Lower lobe of right lung (tissue), 2 donors: ENCODE measurements around the gene TLE7. TPM values are rescaled to one million over a fixed set of nuclear protein-coding genes. Genes with fewer than 3 reads are reported as not detected.

ENCODE experiments used
- ATAC-seq, 2 donors: fragments of 200-7000 bp; cut with Tn5 transposase; one replicate each; pipeline ENCODE4 v1.9.1; 2020 to 2022; ENCODE audit warnings: mild to moderate bottlenecking in 2 of 2, moderate library complexity in 2 of 2
- DNase-seq: peaks from one replicate; pipeline ENCODE4 v3.0.0-alpha.2; 2020
- H3K27ac ChIP-seq: fragments of 200-600 bp; one replicate; pipeline ENCODE4 v1.8.0; 2022
- H3K27me3 ChIP-seq: fragments of 200-600 bp; one replicate; pipeline ENCODE4 v1.8.0; 2022; ENCODE audit warnings: low read depth
- H3K36me3 ChIP-seq: fragments of 200-600 bp; one replicate; pipeline ENCODE4 v1.8.0; 2022; ENCODE audit warnings: mild to moderate bottlenecking
- H3K4me1 ChIP-seq: fragments of 200-600 bp; one replicate; pipeline ENCODE4 v1.8.0; 2022
- H3K4me3 ChIP-seq: fragments of 200-600 bp; one replicate; pipeline ENCODE4 v1.8.0; 2022; ENCODE audit warnings: mild to moderate bottlenecking
- H3K9me3 ChIP-seq: fragments of 200-600 bp; one replicate; pipeline ENCODE4 v1.8.0; 2022
- CTCF ChIP-seq: fragments of 200-600 bp; IDR thresholded peaks from one replicate; pipeline ENCODE4 v1.8.0; 2022; ENCODE audit warnings: antibody characterized with exemption, mild to moderate bottlenecking
- intact Hi-C: fragments of 100-400 bp; cut with DNase I; formaldehyde crosslinking; loops from one replicate; pipeline ENCODE4 v1.11.0; 2022
- long read RNA-seq: library from polyadenylated mRNA; unstranded; transcript quantifications from one replicate; pipeline ENCODE4 v2.0.0, GENCODE V29; 2021
- total RNA-seq: library from RNA; stranded (reverse); fragmentation: NEBNext Ultra II Directional; extraction: Animal tissue kit (Norgen Biotek cat#: 25700); gene quantifications from one replicate; pipeline ENCODE4 v1.2.1, GENCODE V29; 2021
- donor health status: DM: no; HTN: yes; CAD: no; lungs with severe emphysema.

TLE7 gene
- total RNA-seq: not detected
- long read RNA-seq: 0 reads

- TF ChIP-seq CTCF: no peak
- Histone ChIP-seq H3K4me3 (no peak within 1 kb of the TSS), H3K27me3 (no peaks in the 10 kb centered on the region), H3K36me3 (no peaks in the 10 kb centered on the region), H3K9me3 (peaks cover 36% of the 10 kb centered on the region), H3K4me1 (no peaks in the 10 kb centered on the region), H3K27ac (no peak within 1 kb of the TSS)
- peak in 1 of 2 donors; percentile 12 for ATAC-seq
- DNase-seq: no peak
- intact Hi-C loops: no loop called here
Observed at GRCh38 chr16:71442051-71442440, at the start of gene TLE7. Gene TLE7, minus strand, starts transcription at chr16:71442054. Its CDS starts 8,730 bp downstream, at chr16:71433324.

- ATAC-seq (no peak), DNase-seq (no peak)
- no peaks in the 10 kb centered on the region for H3K36me3 ChIP-seq
- no peaks in the 10 kb centered on the region for H3K27me3 ChIP-seq
- H3K27ac ChIP-seq: no peak overlapping the region
- no peaks in the 10 kb centered on the region for H3K4me1 ChIP-seq
- no peak for TF ChIP-seq CTCF
- no peak overlapping the region for H3K4me3 ChIP-seq
- no peaks in the 10 kb centered on the region for H3K9me3 ChIP-seq
- intact Hi-C loops: loop anchor here (10.0 kb wide), 1 partner anchor 76 kb away; no protein-coding TSS in a partner anchor
Observed at GRCh38 chr16:71491054-71491453, 49.2 kb upstream of the TLE7 start.

- no peak for ATAC-seq
- intact Hi-C loops: loop anchor here (10.0 kb wide), 1 partner anchor 76 kb away; no protein-coding TSS in a partner anchor
- Histone ChIP-seq H3K36me3 (no peaks in the 10 kb centered on the region), H3K4me1 (no peaks in the 10 kb centered on the region), H3K9me3 (no peaks in the 10 kb centered on the region), H3K27me3 (no peaks in the 10 kb centered on the region), H3K4me3 (no peak overlapping the region), H3K27ac (no peak overlapping the region)
- DNase-seq: no peak
- TF ChIP-seq CTCF: no peak
Observed at GRCh38 chr16:71490361-71490760, 48.5 kb upstream of the TLE7 start.

GRCh38 chr16:71489122-71489521 lies 47.3 kb upstream of the TLE7 start, which contains the start of gene ZNF19:
Gene ZNF19, minus strand, starts transcription at chr16:71489324. Its CDS starts 7,210 bp downstream, at chr16:71482114.
- ATAC-seq: no peak
- intact Hi-C loops: no loop called here
- no peak for TF ChIP-seq CTCF
- H3K36me3 ChIP-seq: no peaks in the 10 kb centered on the region
- no peak for DNase-seq
- H3K27ac ChIP-seq: no peak within 1 kb of the TSS
- no peaks in the 10 kb centered on the region for H3K27me3 ChIP-seq
- H3K9me3 ChIP-seq: no peaks in the 10 kb centered on the region
- H3K4me1 ChIP-seq: peaks cover 5% of the 10 kb centered on the region
- H3K4me3 ChIP-seq: no peak within 1 kb of the TSS

GRCh38 chr16:71484006-71484893 lies 42.4 kb upstream of the TLE7 start:
- ATAC-seq: peak; percentile 98 to 99
- H3K9me3 ChIP-seq: no peaks in the 10 kb centered on the region
- TF ChIP-seq CTCF: no peak

More at GRCh38 chr16:71484006-71484893, 42.4 kb upstream of the TLE7 start:
- Histone ChIP-seq H3K4me3 (peak overlapping the region; percentile 93), H3K27ac (peak overlapping the region; percentile 99), H3K27me3 (no peaks in the 10 kb centered on the region), H3K36me3 (peaks cover 6% of the 10 kb centered on the region), H3K4me1 (peaks cover 14% of the 10 kb centered on the region)
- DNase-seq: peak; percentile 89
- intact Hi-C loops: no loop called here
